Upper lobe of left lung (tissue), 4 donors: ENCODE results near the gene TXNDC17.

Experiments used
- CTCF ChIP-seq, 6 experiments: fragments of 450-650 bp in 4 of 6; fragments of 200-600 bp in 2 of 6; sonication (generic) in 2 of 6; IDR thresholded peaks; one replicate each; pipeline ENCODE4 v1.5.1; 2016 to 2019; ENCODE audit warnings: antibody characterized with exemption in 6 of 6
- POLR2A ChIP-seq, 4 donors: fragments of 450-650 bp; IDR thresholded peaks; one replicate each; pipeline ENCODE4 v1.5.1; 2016 to 2017; ENCODE audit warnings: antibody characterized with exemption in 4 of 4, mild to moderate bottlenecking in 2 of 4

- TF ChIP-seq CTCF (IDR thresholded peaks at IDR 0.05) = no peak
- no peak for TF ChIP-seq POLR2A (IDR thresholded peaks at IDR 0.05)
Observed at GRCh38 chr17:6675201-6675825, 34.5 kb downstream of the TXNDC17 start.
